Coronary artery (tissue), 2 donors: ENCODE results near the gene RAET1G.

Source experiments
- DNase-seq: peaks from one replicate; pipeline ENCODE4 v3.0.0-alpha.2; 2017; ENCODE audit warnings: low spot score
- H3K27ac ChIP-seq, 2 donors: fragments of 200-600 bp; sonication (generic); one replicate each; pipeline ENCODE4 v1.5.1; 2016 to 2019
- H3K4me3 ChIP-seq: fragments of 200-600 bp; sonication (generic); 2 replicates; pipeline ENCODE4 v1.5.1; 2016; ENCODE audit warnings: mild to moderate bottlenecking, moderate library complexity
- TF ChIP-seq, protein P1 (sequence below): fragments of 200-600 bp; sonication (generic); IDR thresholded peaks from one replicate; pipeline ENCODE4 v1.5.1; 2019; ENCODE audit warnings: antibody characterized with exemption

RAET1G gene

DNA sequence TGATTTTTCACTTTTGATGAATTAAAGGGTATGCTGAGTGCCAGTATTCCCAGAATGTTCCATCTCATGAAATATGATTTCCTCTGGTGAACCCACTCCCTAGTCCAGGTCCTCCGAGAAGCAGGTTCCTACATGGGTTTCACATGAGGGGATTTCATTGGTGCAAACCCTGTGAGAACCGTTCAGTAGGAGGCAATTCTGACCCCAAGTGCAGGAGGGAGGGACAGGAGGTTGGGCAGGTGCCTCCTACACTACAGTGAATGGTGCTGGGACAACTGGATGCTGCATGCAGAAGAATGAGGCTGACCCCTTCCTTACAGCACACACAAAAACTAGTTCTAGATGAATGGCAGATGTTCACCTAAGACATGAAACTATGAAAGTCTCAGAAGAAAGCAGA is 13.8 kb upstream of the RAET1G start:
- TF ChIP-seq, protein P1, sequence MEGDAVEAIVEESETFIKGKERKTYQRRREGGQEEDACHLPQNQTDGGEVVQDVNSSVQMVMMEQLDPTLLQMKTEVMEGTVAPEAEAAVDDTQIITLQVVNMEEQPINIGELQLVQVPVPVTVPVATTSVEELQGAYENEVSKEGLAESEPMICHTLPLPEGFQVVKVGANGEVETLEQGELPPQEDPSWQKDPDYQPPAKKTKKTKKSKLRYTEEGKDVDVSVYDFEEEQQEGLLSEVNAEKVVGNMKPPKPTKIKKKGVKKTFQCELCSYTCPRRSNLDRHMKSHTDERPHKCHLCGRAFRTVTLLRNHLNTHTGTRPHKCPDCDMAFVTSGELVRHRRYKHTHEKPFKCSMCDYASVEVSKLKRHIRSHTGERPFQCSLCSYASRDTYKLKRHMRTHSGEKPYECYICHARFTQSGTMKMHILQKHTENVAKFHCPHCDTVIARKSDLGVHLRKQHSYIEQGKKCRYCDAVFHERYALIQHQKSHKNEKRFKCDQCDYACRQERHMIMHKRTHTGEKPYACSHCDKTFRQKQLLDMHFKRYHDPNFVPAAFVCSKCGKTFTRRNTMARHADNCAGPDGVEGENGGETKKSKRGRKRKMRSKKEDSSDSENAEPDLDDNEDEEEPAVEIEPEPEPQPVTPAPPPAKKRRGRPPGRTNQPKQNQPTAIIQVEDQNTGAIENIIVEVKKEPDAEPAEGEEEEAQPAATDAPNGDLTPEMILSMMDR = no peak
- Histone ChIP-seq H3K4me3 (no peak overlapping the region), H3K27ac (no peak overlapping the region)
- peak; percentile 12 for DNase-seq

DNA sequence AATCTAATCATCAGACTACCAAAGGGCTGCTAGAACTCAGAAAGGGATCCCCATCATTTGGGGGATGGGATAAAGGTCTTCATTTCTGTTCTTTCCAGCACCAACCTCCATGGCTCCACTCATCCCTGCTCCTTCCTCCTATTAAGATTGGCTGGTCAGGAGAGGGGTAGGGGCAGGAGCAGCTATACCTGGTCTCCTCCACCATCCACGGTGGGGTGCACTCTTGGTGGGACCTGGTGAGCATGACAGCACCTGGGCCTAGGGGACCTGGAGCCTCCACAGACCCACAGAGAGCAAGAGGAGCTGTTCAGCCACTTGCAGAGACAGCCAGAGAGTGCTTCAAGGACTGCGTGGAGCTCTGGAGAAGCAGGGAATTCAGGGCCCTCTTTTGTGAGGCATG is 12.7 kb upstream of the RAET1G start:
- Histone ChIP-seq H3K27ac (no peak overlapping the region), H3K4me3 (no peak overlapping the region)
- peak; percentile 46 for DNase-seq
- TF ChIP-seq, protein P1 = no peak

DNA sequence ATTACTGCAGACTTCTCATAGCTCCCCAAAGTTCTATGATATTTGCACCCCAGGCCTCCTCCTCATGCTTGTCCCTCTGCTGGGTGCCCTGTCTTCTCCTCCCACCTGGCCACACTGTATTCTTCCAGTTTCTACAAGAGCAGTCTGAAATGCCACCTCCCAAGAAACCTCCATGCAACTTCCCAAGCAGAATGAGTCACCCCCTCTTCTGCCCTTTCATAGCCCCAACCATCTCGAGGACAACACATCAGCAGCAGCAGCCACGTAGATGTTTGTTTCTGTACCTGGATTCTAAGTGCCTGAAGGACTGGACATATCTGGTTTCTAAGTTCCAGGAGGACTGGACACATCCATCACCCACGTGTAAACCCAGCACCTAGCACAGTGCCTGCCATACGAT is 12.3 kb upstream of the RAET1G start:
- TF ChIP-seq, protein P1 = no peak
- Histone ChIP-seq H3K27ac (no peak overlapping the region), H3K4me3 (no peak overlapping the region)
- DNase-seq = peak; percentile 33

DNA sequence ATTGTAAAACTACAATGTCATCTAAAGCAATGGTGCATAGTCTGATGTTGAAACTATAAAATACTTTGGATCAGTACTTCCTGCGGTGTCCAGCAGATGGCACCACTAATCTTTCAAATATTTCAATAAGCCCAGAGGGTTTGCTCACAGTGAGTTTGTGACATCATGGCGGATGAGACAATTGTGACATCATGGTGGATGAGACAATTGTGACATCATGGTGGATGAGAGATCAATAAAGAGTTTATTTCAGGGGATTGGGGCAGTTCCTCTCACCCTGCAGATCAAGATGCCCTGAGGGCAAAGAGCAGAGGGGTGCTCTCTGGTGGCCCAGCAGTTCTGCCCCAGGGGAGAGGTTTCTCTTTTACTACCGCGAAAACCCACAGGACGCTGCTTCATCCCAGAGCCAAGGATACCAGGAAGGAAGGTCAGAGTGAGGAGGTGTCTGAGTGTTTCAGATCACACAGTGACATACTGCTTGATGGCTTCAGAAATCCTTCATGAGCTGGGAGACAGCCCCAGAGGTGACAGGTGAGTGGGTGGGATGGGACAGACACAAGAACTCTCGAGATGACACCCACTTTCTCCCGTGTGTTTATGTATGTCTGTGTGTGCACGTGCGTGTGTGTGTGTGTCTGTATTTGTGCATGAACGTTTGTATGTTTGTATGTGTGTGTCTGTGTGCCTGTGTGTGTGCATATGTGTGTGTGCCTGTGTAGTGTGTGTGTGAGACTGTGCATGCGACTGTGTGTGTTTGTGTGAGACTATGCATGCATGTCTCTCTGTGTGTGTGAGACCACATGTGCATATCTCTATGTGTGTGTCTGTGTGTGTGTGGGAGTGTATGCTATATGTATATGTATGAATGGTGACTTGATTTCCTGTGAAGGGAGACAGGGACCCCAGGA is 11.6 kb upstream of the RAET1G start:
- H3K4me3 ChIP-seq = no peak overlapping the region
- TF ChIP-seq, protein P1 = peak; percentile 65
- DNase-seq = peak; percentile 69

DNA sequence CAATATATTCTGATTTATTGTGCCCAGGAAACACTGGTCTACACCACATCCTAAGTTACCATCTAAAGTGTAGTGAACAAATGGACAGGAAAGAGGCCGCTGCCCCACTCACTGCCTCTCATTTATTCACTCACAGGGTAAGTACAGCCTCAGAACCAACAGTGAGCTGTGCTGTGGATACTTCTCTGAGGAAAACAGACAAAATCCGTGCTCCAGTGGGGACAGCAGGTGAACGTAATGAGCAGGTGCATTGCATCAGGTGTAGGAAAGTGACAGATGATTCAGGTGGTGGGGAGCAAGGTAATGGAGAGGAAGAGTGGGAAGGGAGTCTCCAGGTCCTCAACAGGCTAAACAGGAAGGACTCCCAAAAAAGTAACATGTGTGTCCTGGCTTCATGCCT is 10.5 kb upstream of the RAET1G start:
- no peak overlapping the region for H3K4me3 ChIP-seq
- TF ChIP-seq, protein P1 = no peak

More for the DNA sequence above, 11.6 kb upstream of the RAET1G start:
- no peak overlapping the region for H3K27ac ChIP-seq

DNA sequence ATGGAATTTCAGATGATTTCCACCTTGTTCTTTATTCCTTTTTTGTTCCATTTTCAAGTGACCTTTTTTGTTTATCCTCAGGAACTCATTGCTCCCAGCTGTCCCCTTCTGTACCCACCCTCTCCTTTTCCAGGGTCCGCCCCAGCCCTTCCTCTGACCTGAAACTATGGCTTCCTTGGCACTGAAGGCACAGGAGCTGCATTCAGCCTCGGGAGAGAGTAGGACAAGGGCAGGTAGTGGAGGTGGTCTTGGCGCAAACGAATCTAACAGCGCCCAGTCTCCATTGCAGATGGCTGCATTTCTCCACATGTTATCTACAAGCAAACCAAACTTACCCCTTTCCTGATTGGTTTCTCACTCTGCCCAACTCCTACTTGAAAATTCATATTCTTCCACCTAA is 10.1 kb upstream of the RAET1G start:
- Histone ChIP-seq H3K27ac (no peak overlapping the region), H3K4me3 (no peak overlapping the region)
- TF ChIP-seq, protein P1 = no peak
- DNase-seq = peak; percentile 40

More for the DNA sequence above, 10.5 kb upstream of the RAET1G start:
- no peak overlapping the region for H3K27ac ChIP-seq
- DNase-seq = peak; percentile 29

DNA sequence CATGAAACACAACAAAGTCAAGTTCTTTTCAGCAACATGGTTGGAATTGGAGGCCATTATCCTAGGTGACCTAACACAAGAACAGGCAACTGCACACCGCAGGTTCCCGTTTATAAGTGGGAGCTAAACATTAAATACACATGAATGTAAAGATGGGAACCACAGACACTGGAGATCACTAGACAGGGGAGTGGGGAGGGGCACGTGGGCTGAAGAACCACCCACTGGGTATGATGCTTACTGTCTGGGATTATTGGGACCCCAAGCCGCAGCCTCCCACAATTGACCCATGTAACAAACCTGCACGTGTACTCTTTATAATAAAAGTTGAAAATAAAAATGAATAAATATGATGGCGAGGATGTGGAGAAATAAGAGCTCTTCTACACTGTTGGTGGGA is 8.6 kb upstream of the RAET1G start:
- TF ChIP-seq, protein P1 = no peak
- no peak overlapping the region for H3K4me3 ChIP-seq
- H3K27ac ChIP-seq = no peak overlapping the region
- peak; percentile 19 for DNase-seq
